Calu3 (cell line): ENCODE results near the gene TRIM3. TPM values are rescaled to one million over a fixed set of nuclear protein-coding genes. Genes with fewer than 3 reads are reported as not detected.

Source experiments
- BruUV-seq: library from RNA; stranded (reverse); fragments of 400-500 nt; replicated peaks from 2 replicates; lab custom pipeline; 2021; lab: Mats Ljungman, UMichigan
- CTCF ChIA-PET: fragments of 300-600 bp; sonication (Branson Sonifier 250); formaldehyde crosslinking; loops from one replicate; lab custom pipeline; 2022; ENCODE audit warnings: antibody characterized with exemption; lab: Charles Lee
- DNase-seq: peaks from one replicate; pipeline ENCODE4 v3.0.0; 2022
- H3K27ac Mint-ChIP-seq: one replicate; pipeline ENCODE4 v1.8.0; 2022; ENCODE audit warnings: mixed read lengths; ENCODE audit not compliant: unreplicated experiment
- H3K27me3 Mint-ChIP-seq: one replicate; pipeline ENCODE4 v1.8.0; 2022; ENCODE audit warnings: mixed read lengths; ENCODE audit not compliant: unreplicated experiment
- H3K36me3 Mint-ChIP-seq: one replicate; pipeline ENCODE4 v1.8.0; 2022; ENCODE audit warnings: mild to moderate bottlenecking, moderate library complexity, mixed read lengths; ENCODE audit not compliant: insufficient read depth, unreplicated experiment
- H3K4me1 Mint-ChIP-seq: one replicate; pipeline ENCODE4 v1.8.0; 2022; ENCODE audit warnings: mild to moderate bottlenecking, low read depth, mixed read lengths; ENCODE audit not compliant: unreplicated experiment
- H3K4me3 Mint-ChIP-seq: one replicate; pipeline ENCODE4 v1.8.0; 2022; ENCODE audit warnings: mild to moderate bottlenecking, low read depth, moderate library complexity, mixed read lengths; ENCODE audit not compliant: unreplicated experiment
- H3K9me3 Mint-ChIP-seq: one replicate; pipeline ENCODE4 v1.8.0; 2022; ENCODE audit warnings: low read depth, mixed read lengths; ENCODE audit not compliant: unreplicated experiment
- intact Hi-C: fragments of 100-400 bp; cut with micrococcal nuclease; formaldehyde crosslinking; loops from one replicate; pipeline ENCODE4 v1.10.0; 2022; ENCODE audit not compliant: unreplicated experiment
- total RNA-seq: library from RNA; stranded (reverse); gene quantifications from 2 replicates; pipeline ENCODE4 v1.2.3, GENCODE V29; 2022
- TF ChIP-seq, protein P1 (sequence below): fragments of 200-600 bp; IDR thresholded peaks from one replicate; pipeline ENCODE4 v1.8.0; 2022; ENCODE audit warnings: antibody characterized with exemption; ENCODE audit not compliant: unreplicated experiment

TRIM3 gene
- total RNA-seq, 1 experiment from 2014 or later, result 10.6 TPM

DNA sequence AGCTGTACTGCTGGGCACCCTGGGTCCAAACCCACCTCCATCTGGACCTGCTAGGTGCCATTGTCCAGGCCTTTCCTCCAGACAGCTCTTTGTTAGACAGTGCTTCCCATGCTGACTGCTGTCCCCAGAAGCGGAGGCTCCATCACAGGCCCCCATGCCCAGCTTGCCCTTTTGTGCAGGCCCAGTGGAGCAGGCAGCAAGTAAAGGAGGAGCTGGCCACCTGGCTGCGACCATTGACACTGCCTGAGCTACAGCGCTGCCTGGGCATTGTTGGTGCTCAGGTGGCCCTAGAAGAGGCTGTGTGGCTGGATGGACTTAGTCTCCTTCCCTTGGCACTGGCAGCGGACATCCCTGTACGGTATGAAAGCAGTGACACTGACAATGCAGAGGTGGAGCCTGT is 24.8 kb upstream of the TRIM3 start:
- BruUV-seq, result no TSS peak
- intact Hi-C loops, result no loop called here
- Mint-ChIP-seq H3K4me1 (no peaks in the 10 kb centered on the region), H3K9me3 (no peaks in the 10 kb centered on the region), H3K36me3 (peaks cover 6% of the 10 kb centered on the region), H3K27ac (no peak overlapping the region), H3K27me3 (no peaks in the 10 kb centered on the region), H3K4me3 (no peak overlapping the region)
- CTCF ChIA-PET, result no interaction called here
- DNase-seq, result no peak
- TF ChIP-seq, protein P1, sequence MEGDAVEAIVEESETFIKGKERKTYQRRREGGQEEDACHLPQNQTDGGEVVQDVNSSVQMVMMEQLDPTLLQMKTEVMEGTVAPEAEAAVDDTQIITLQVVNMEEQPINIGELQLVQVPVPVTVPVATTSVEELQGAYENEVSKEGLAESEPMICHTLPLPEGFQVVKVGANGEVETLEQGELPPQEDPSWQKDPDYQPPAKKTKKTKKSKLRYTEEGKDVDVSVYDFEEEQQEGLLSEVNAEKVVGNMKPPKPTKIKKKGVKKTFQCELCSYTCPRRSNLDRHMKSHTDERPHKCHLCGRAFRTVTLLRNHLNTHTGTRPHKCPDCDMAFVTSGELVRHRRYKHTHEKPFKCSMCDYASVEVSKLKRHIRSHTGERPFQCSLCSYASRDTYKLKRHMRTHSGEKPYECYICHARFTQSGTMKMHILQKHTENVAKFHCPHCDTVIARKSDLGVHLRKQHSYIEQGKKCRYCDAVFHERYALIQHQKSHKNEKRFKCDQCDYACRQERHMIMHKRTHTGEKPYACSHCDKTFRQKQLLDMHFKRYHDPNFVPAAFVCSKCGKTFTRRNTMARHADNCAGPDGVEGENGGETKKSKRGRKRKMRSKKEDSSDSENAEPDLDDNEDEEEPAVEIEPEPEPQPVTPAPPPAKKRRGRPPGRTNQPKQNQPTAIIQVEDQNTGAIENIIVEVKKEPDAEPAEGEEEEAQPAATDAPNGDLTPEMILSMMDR, result no peak

DNA sequence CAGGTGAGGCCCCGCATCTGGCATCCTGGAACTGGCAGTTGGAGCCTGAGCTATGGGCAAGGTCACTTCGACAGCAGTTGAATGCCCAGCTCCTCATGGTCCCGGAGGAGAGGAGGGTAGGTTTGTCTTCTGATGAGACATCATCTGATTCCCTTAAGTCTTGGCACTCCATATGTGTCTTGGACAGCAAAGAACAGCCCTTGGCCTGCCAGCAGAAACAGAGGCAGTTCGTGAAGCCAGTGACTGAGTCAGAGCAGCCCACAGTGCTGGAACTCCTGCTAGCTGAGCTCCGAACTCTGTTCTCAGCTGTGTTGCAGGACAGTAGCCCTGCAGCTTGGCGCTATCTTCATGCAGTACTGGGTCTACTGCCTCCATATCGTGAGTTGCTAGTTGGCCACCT is 24.4 kb upstream of the TRIM3 start:
- TF ChIP-seq, protein P1, result no peak
- no peak for DNase-seq
- Mint-ChIP-seq H3K36me3 (peaks cover 6% of the 10 kb centered on the region), H3K4me1 (no peaks in the 10 kb centered on the region), H3K9me3 (no peaks in the 10 kb centered on the region), H3K27me3 (no peaks in the 10 kb centered on the region), H3K4me3 (no peak overlapping the region), H3K27ac (no peak overlapping the region)
- intact Hi-C loops, result no loop called here
- CTCF ChIA-PET, result no interaction called here
- BruUV-seq, result no TSS peak

DNA sequence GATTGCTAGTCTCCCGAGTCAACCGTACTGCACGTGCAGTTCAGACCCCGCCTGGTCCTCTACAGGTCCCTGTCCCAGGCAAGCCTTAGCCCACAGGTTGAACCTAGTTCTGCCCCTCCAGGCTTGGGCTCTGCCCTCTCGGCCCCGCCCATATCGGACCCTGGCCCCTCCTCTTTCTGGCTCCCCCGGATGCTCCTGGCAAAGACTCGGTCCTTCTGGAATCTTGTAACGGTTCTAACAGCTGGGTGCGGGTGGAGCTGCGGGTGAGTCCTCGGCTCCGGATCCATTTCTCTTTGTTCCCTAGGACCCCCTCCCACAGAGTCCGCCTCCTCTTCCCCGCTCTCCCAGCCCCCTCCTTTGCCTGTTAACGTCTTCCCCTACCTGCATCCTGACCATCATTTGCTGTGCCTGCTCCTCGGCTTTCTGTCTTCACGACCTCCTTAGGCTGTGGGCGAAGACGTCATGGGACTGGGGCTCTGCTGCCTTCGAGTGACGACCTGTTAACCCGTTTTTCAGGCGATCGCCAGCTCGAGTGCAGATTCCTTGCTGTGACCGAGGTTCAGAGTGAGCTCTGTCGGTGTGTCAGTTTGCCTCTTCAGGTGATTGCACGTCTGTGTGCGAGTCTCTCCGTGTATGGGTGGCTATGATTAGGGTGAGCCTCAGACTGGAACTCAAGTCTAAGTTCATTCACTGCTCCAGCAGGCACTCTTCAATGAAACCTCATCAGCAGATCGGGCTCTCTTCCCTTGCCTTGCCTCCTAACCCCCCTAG is 23.5 kb upstream of the TRIM3 start, which contains the start of gene DNHD1:
Gene DNHD1 (plus strand): TSS at position 212 of the 771 bp plus-strand sequence. CDS start 936 bp downstream, outside the sequence.
- CTCF ChIA-PET, result interaction anchor here (0.6 kb wide), 1 partner anchor 92 kb away, joined by 3 read pairs; no protein-coding TSS in a partner anchor
- Mint-ChIP-seq H3K4me3 (no peak within 1 kb of the TSS), H3K4me1 (no peaks in the 10 kb centered on the region), H3K27ac (no peak within 1 kb of the TSS), H3K9me3 (no peaks in the 10 kb centered on the region), H3K36me3 (peaks cover 6% of the 10 kb centered on the region), H3K27me3 (no peaks in the 10 kb centered on the region)
- DNase-seq, result no peak
- TF ChIP-seq, protein P1, result no peak
- intact Hi-C loops, result no loop called here
- no TSS peak for BruUV-seq

DNA sequence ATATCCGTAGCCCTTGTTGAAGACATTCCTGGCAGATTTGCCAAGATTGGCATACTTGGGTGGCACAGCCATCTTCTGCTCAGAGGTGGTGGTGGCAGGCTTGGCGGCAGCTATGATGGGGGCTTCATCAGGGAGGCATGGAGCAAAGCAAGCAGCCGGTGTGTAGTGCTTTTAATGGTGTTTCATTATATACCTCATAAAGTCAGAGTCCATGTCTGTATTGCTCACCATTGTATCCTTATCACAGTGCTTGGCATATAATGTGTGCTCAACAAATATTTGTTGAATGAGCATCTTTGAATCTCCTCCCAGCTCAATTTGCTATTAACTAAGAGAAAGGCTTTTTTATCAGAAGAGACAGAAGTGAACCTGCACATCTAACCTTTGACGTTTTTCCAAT is 15.6 kb upstream of the TRIM3 start:
- Mint-ChIP-seq H3K9me3 (no peaks in the 10 kb centered on the region), H3K27ac (no peak overlapping the region), H3K4me3 (no peak overlapping the region), H3K27me3 (no peaks in the 10 kb centered on the region), H3K4me1 (no peaks in the 10 kb centered on the region), H3K36me3 (peaks cover 9% of the 10 kb centered on the region)
- no peak for DNase-seq
- TF ChIP-seq, protein P1, result no peak
- intact Hi-C loops, result loop anchor here (10.0 kb wide), 1 partner anchor 125 kb away; the partner anchor contains the start of genes TAF10 and TPP1
- no TSS peak for BruUV-seq
- CTCF ChIA-PET, result no interaction called here
